H1 (cell line): ENCODE results near the gene BRD1. TPM values are rescaled to one million over a fixed set of nuclear protein-coding genes. Genes with fewer than 3 reads are reported as not detected.

Source experiments
- ATF3 ChIP-seq: IDR thresholded peaks from 2 replicates; pipeline ENCODE4 v1.6.1; 2011; ENCODE audit warnings: low read depth, mild to moderate bottlenecking, low read length; ENCODE audit not compliant: insufficient read depth
- EGR1 ChIP-seq: IDR thresholded peaks from 2 replicates; pipeline ENCODE4 v1.6.1; 2011; ENCODE audit warnings: low read depth, low read length, borderline replicate concordance
- EP300 ChIP-seq, 2 experiments: IDR thresholded peaks; 1 replicate in 1 of 2; 2 replicates in 1 of 2; pipeline ENCODE4 v1.6.1; 2011 to 2012; ENCODE audit warnings: low read depth in 2 of 2, low read length in 2 of 2, mild to moderate bottlenecking in 2 of 2, borderline replicate concordance in 1 of 2, inconsistent platforms in 1 of 2, moderate library complexity in 1 of 2
- EZH2 ChIP-seq: fragments of 200-600 bp; sonication (generic); IDR thresholded peaks from 2 replicates; pipeline ENCODE4 v1.7.1; 2012; ENCODE audit warnings: low read depth, mild to moderate bottlenecking, moderate library complexity, low read length, inconsistent platforms; ENCODE audit not compliant: severe bottlenecking
- GABPA ChIP-seq: IDR thresholded peaks from 2 replicates; pipeline ENCODE4 v1.6.1; 2011; ENCODE audit warnings: mild to moderate bottlenecking, low read length, moderate library complexity, borderline replicate concordance; ENCODE audit not compliant: insufficient read depth
- JUND ChIP-seq: IDR thresholded peaks from 2 replicates; pipeline ENCODE4 v1.6.1; 2011; ENCODE audit warnings: mild to moderate bottlenecking, improper control_type of control experiment, low read length
- NRF1 ChIP-seq: IDR thresholded peaks from 2 replicates; pipeline ENCODE4 v1.6.1; 2011; ENCODE audit warnings: mild to moderate bottlenecking, low read depth, low read length, improper control_type of control experiment
- SP4 ChIP-seq: IDR thresholded peaks from 2 replicates; pipeline ENCODE4 v1.6.1; 2012; ENCODE audit warnings: low read length, inconsistent platforms
- polyA plus RNA-seq, 7 experiments: library from polyadenylated mRNA; depleted of rRNA in 3 of 7; stranded (reverse) in 5 of 7; unstranded in 2 of 7; fragments of >200 nt in 5 of 7; fragments of 200-250 nt in 2 of 7; gene quantifications; 1 replicate in 5 of 7; 2 replicates in 1 of 7; 4 replicates in 1 of 7; pipeline versions ENCODE4 v1.2.1 to v1.2.3, GENCODE V29; 2011 to 2013; ENCODE audit warnings: missing spikeins in 2 of 7, mixed read lengths in 2 of 7
- total RNA-seq: library from RNA; stranded (reverse); fragmentation: NEBNext Ultra II Directional; extraction: Animal tissue kit (Norgen Biotek cat#: 25700); gene quantifications from 2 replicates; pipeline ENCODE4 v1.2.1, GENCODE V29; 2021

The BRD1 gene
- total and polyA plus RNA-seq, 2 of the 8 experiments (the other 6 are each of a cell fraction or from before 2014, with no cell fraction given), result 6.8 to 34.0 TPM

DNA sequence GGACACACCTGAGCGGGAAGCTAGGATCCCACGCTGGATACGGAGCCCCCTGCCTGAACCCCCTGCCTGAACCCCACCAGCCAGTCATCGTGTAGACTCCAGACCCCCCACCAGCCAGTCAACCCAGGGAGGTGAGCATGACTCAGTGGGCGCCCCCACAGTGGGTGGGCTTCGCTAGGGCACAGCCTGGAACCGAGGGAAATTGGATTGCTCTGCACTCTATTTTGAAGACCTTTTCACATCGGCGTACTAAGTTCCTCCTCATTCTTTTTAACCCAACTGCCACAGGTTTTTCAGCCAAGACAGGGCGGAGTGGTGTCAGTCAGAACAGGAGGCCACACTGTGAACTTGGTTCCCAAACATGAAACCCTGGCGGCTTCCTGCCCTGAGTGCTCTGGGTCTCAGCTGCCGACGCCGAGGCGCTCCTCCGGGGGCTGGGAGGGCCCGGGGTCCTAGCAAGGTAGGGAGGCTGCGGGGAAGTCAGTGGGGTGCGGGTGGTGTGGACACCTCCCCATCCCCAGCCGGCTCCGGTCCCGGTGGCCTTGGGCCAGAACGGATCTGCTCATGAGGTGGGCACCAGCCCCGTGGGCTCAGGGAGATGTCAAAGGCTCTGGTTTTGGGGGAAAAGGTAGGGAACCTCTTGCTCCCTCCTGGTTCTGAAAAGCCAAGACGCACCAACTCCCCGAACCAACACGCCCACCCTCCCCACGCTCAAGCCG lies 57.0 kb downstream of the BRD1 start (continued):
- TF ChIP-seq EZH2 (no peak), SP4 (no peak), EGR1 (no peak), ATF3 (no peak), GABPA (no peak), JUND (no peak), EP300 (IDR thresholded peaks at IDR 0.05; ENCODE audit: borderline replicate concordance in 1 of 2, low read depth in 2 of 2, low read length in 2 of 2) (no peak), NRF1 (no peak)
